Mesodermal cell (in vitro differentiated cells): ENCODE data around the gene TFAP2B.

ENCODE experiments used
- H3K27ac ChIP-seq: 2 replicates; pipeline ENCODE4 v1.7.0; 2013; ENCODE audit warnings: mild to moderate bottlenecking, low read depth, low read length, moderate library complexity; ENCODE audit not compliant: severe bottlenecking
- H3K36me3 ChIP-seq: 2 replicates; pipeline ENCODE4 v1.7.1; 2013; ENCODE audit warnings: mild to moderate bottlenecking, low read length, moderate library complexity; ENCODE audit not compliant: control insufficient read depth, insufficient read depth
- H3K4me1 ChIP-seq: one replicate; pipeline ENCODE4 v1.7.1; 2013; ENCODE audit warnings: mild to moderate bottlenecking, low read length; ENCODE audit not compliant: insufficient read depth, control insufficient read depth, poor library complexity, severe bottlenecking
- H3K4me3 ChIP-seq: 2 replicates; pipeline ENCODE4 v1.7.0; 2013; ENCODE audit warnings: low read length, control low read depth, mild to moderate bottlenecking; ENCODE audit not compliant: insufficient read depth, poor library complexity, severe bottlenecking; ENCODE audit errors: extremely low read depth
- H3K9me3 ChIP-seq: 2 replicates; pipeline ENCODE4 v1.7.1; 2013; ENCODE audit warnings: mild to moderate bottlenecking, low read length, moderate library complexity; ENCODE audit not compliant: control insufficient read depth
- WGBS, 2 experiments: methylation state at CpG; one replicate each; pipeline ENCODE4 v1.1.5; 2013; ENCODE audit warnings: missing lambda C conversion rate in 2 of 2; ENCODE audit not compliant: insufficient coverage in 2 of 2; 5-methylcytosine and 5-hydroxymethylcytosine counted together

TFAP2B gene

GRCh38 chr6:50840112-50840810 lies 21.6 kb downstream of the TFAP2B start:
- H3K4me3 ChIP-seq, result no peak overlapping the region
- WGBS, 2 experiments, result 8% methylated on average over 10 to 14 of the region's 15 CpGs
- no peaks in the 10 kb centered on the region for H3K36me3 ChIP-seq
- H3K27ac ChIP-seq, result no peak overlapping the region
- no peaks in the 10 kb centered on the region for H3K9me3 ChIP-seq
- H3K4me1 ChIP-seq, result peaks cover 7% of the 10 kb centered on the region

GRCh38 chr6:50840811-50841192 lies 22.1 kb downstream of the TFAP2B start:
- no peak overlapping the region for H3K27ac ChIP-seq
- H3K9me3 ChIP-seq, result no peaks in the 10 kb centered on the region
- 11% methylated on average over 8 to 12 of the region's 18 CpGs for WGBS, 2 experiments
- H3K36me3 ChIP-seq, result no peaks in the 10 kb centered on the region
- H3K4me1 ChIP-seq, result peaks cover 13% of the 10 kb centered on the region
- H3K4me3 ChIP-seq, result no peak overlapping the region

- Histone ChIP-seq H3K4me3 (no peak overlapping the region), H3K9me3 (no peaks in the 10 kb centered on the region), H3K4me1 (peaks cover 15% of the 10 kb centered on the region), H3K27ac (no peak overlapping the region), H3K36me3 (no peaks in the 10 kb centered on the region)
- WGBS, 2 experiments, result 0% methylated on average over 2 of the region's 7 CpGs
Measured at GRCh38 chr6:50842446-50842845, 23.8 kb downstream of the TFAP2B start.

- H3K4me1 ChIP-seq, result peaks cover 15% of the 10 kb centered on the region
- H3K27ac ChIP-seq, result no peak overlapping the region
- H3K4me3 ChIP-seq, result no peak overlapping the region
- H3K36me3 ChIP-seq, result no peaks in the 10 kb centered on the region
- WGBS, 2 experiments, result 0 to 1% methylated on average over 14 to 27 of the region's 32 CpGs
- H3K9me3 ChIP-seq, result no peaks in the 10 kb centered on the region
Measured at GRCh38 chr6:50842861-50843384, 24.3 kb downstream of the TFAP2B start.

- whole genome bisulfite sequencing, 2 experiments, result 0 to 1% methylated on average over 2 to 12 of the region's 20 CpGs
Measured at GRCh38 chr6:50843842-50844241, 25.2 kb downstream of the TFAP2B start.

GRCh38 chr6:50845499-50846143 lies 26.9 kb downstream of the TFAP2B start:
- H3K9me3 ChIP-seq, result no peaks in the 10 kb centered on the region
- 0 to 2% methylated on average over 17 to 30 of the region's 44 CpGs for WGBS, 2 experiments
- H3K4me3 ChIP-seq, result no peak overlapping the region
- no peak overlapping the region for H3K27ac ChIP-seq
- H3K36me3 ChIP-seq, result no peaks in the 10 kb centered on the region
- peaks cover 20% of the 10 kb centered on the region for H3K4me1 ChIP-seq

More at GRCh38 chr6:50843842-50844241, 25.2 kb downstream of the TFAP2B start:
- H3K4me3 ChIP-seq, result no peak overlapping the region
- no peaks in the 10 kb centered on the region for H3K36me3 ChIP-seq
- H3K27ac ChIP-seq, result no peak overlapping the region
- no peaks in the 10 kb centered on the region for H3K9me3 ChIP-seq
- peaks cover 15% of the 10 kb centered on the region for H3K4me1 ChIP-seq

- no peaks in the 10 kb centered on the region for H3K36me3 ChIP-seq
- H3K4me3 ChIP-seq, result no peak overlapping the region
- no peak overlapping the region for H3K27ac ChIP-seq
- 0 to 3% methylated on average over 7 to 10 of the region's 16 CpGs for WGBS, 2 experiments
- H3K4me1 ChIP-seq, result peaks cover 20% of the 10 kb centered on the region
- no peaks in the 10 kb centered on the region for H3K9me3 ChIP-seq
Measured at GRCh38 chr6:50846144-50846851, 27.6 kb downstream of the TFAP2B start.

- no peak overlapping the region for H3K27ac ChIP-seq
- WGBS, 2 experiments, result 0% methylated on average over 1 of the region's 8 CpGs
- H3K4me3 ChIP-seq, result no peak overlapping the region
- H3K36me3 ChIP-seq, result no peaks in the 10 kb centered on the region
- H3K9me3 ChIP-seq, result no peaks in the 10 kb centered on the region
- peaks cover 20% of the 10 kb centered on the region for H3K4me1 ChIP-seq
Measured at GRCh38 chr6:50846852-50847155, 28.1 kb downstream of the TFAP2B start.

- WGBS, 2 experiments, result 7 to 8% methylated on average over 3 to 4 of the region's 7 CpGs
- H3K36me3 ChIP-seq, result no peaks in the 10 kb centered on the region
Measured at GRCh38 chr6:50847890-50848594, 29.4 kb downstream of the TFAP2B start.

GRCh38 chr6:50848989-50849795 lies 30.5 kb downstream of the TFAP2B start:
- Histone ChIP-seq H3K4me3 (peak overlapping the region; percentile 28), H3K4me1 (peaks cover 14% of the 10 kb centered on the region), H3K36me3 (no peaks in the 10 kb centered on the region), H3K27ac (no peak overlapping the region), H3K9me3 (no peaks in the 10 kb centered on the region)
- WGBS, 2 experiments, result 1% methylated on average over 15 to 16 of the region's 27 CpGs

More at GRCh38 chr6:50847890-50848594, 29.4 kb downstream of the TFAP2B start:
- Histone ChIP-seq H3K9me3 (no peaks in the 10 kb centered on the region), H3K27ac (no peak overlapping the region), H3K4me1 (peaks cover 20% of the 10 kb centered on the region), H3K4me3 (no peak overlapping the region)
